ENCODE data around the gene TSPYL4.

- TF ChIP-seq CTCF (IDR thresholded peaks at IDR 0.05; ENCODE audit: control extremely low read depth in 1 of 3, insufficient read depth in 1 of 3, low read depth in 1 of 3, low read length in 3 of 3) (no peak), CREB1 (IDR thresholded peaks at IDR 0.05) (no peak)
Observed at GRCh38 chr6:116253188-116253504, 729 bp downstream of the TSPYL4 start.
